HG02763 (cell line): ENCODE data around the gene RALBP1.
"Not testable (repeated sequence)": the region's sequence is repeated elsewhere in the genome, so short reads cannot be mapped to it uniquely, and the experiment has no call there.

ENCODE experiments used
- ATAC-seq: cut with Tn5 transposase; IDR thresholded peaks from one replicate; pipeline ENCODE4 v1.9.1; 2021; ENCODE audit warnings: mild to moderate bottlenecking, moderate library complexity; ENCODE audit not compliant: unreplicated experiment

The RALBP1 gene

DNA sequence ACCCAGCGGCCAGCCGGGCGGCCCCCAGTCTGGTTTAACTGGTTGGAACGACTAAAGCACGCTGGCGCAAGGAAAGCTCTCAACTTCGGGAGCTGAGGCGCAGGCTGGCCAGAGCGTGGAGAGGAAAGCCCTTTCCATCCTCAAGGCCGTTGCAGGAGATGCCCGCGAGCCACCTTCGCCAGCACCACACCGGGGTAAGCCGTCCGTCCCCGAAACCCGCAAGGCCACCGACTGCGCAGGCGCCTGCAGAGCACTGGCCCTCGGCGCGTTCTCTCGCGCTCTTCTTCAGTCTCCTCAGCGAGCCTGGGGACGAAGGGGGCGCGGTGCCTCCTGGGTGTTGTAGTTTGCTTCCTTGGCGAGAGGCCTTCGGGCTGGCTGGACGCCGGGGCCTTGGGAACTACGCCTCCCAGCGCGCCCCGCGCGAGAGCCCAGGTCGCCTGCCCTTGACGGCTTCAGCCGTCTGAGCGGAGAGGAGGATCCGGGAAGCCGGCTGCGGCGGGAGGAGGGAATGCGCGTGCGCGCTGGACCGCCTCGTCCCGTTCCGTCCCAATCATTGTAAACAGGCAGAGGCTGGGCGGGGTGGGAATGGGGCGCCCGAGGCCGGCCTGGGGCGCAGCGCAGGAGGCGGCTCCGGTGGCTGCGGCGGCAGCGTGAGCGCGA, at the start of gene RALBP1:
RALBP1 (plus strand) TSS at position 531 of the 660 bp plus-strand sequence. CDS start 37,533 bp downstream, outside the sequence.
- peak; percentile 94 for ATAC-seq

DNA sequence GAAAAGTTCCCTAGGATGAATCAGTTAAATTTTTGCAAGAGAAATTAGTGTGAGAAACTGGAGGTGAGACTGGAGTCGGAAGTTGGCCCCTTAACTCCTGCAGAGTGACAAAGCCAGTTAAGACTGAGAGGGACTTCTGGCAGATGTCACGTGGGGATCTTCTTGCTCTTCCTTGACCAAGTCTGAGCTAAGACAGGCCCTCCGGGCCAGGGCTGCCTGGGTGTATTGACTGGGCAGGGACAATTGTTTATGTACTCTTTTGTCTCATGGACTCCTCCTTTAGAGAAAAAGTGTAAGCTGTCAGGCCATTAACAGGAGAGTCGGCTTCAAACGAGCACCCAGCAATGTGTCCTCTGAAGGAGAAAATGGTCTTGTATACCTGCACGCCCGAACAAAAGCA, 48.6 kb upstream of the RALBP1 start:
- ATAC-seq = no peak

DNA sequence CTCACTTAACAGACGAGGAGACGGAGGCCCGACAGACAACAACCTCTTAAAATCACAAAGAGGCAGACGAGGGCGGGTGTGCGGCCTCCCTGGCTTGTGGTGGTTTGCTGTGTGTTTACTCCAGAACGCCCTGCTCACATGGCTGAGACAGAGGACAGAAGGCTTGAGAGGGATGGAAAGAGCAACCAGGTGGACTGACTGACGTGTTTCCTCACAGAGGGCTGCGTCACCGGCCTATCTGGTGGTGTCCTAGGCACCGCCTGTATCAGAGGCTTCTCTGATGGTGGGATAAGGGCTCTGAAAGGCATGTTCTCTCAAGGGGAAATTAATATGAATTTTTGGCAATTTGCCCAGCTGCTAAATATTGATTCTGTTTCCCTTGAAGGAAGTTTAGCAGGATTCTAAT, 47.0 kb upstream of the RALBP1 start:
- ATAC-seq = no peak

DNA sequence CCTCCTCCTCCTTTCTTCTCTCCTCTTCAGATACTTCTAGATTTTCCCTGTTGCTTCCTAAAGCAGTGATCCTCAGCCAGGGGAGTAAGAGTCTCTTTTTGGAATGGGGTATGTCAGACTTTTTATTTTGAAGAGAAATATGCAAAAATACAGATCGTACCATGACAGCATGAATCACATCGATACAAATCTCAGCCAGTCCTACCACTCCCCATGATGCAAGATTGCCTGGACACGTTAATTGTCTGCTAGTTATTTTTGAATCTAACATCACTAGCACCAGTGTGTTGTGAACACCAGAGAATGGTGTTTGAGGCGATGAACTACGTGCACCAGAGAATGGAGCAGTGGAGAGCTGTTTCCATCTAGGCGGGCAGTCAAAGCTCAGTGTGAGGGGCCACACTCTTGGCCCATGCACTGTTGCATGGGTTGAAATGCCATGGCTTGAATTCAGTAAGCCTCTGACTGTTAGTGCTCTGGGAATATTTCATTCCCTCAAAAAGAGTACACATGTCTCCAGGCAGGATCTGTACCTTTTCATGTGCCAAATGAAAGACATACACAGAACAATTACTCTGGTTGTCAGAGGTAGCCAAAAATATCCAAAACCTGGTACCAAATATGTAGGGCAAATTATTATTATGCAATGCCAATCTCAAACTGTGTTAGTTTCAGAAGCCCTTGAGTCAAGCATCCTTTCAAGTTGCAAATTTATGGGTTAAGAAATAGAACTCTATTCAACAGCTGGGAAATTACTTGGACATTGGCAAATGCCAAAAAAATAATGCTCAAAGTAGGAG, 46.3 kb upstream of the RALBP1 start:
- no peak for ATAC-seq

DNA sequence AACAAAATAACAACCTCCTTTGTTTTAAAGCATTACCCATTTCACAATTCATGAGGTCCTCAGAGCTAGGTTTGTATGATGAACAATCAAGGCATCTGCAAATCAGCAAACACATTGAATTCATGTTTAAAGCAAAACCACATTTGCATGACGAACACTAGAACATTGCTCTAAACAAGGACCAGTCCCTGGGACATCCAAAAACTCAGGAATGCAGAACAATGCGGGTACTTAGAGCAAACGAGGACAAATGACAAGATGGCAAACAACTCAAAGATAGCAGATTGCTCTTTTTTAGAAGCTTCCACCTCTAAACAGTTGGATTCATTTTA, 45.7 kb upstream of the RALBP1 start:
- ATAC-seq = no peak

DNA sequence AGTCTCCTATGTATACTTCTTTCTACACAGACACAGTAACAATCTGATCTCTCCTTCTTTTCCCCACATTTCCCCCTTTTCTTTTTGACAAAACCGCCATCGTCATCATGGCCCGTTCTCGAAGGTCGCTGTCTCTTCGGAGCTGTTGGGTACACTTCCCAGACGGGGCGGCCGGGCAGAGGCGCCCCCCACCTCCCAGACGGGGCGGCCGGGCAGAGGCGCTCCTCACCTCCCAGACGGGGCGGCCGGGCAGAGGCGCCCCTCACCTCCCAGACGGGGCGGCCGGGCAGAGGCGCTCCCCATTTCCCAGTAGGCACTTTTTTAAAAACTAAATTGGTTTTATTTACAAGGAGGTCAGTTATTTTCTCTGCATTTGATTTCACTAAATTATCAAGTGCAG, 45.0 kb upstream of the RALBP1 start:
- ATAC-seq = not testable (repeated sequence)

DNA sequence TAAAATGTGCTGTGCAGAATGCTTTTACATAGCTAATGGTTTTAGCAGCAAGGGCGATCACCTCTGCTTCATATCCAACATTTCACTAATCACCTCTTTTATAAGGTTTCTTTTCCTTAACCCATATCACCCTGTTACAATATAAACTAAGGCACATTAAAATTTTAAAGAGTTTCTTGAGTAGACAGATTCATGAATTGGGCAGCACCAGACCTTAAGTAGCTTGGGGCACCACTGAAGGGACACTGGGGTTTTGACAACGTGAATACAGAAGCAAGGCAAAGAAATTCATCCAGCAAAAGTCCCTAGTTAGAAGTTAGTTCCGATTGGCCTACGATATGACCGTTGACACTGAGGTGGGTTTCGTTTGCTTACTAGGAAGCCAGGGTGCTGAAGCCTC, 44.0 kb upstream of the RALBP1 start:
- no peak for ATAC-seq

DNA sequence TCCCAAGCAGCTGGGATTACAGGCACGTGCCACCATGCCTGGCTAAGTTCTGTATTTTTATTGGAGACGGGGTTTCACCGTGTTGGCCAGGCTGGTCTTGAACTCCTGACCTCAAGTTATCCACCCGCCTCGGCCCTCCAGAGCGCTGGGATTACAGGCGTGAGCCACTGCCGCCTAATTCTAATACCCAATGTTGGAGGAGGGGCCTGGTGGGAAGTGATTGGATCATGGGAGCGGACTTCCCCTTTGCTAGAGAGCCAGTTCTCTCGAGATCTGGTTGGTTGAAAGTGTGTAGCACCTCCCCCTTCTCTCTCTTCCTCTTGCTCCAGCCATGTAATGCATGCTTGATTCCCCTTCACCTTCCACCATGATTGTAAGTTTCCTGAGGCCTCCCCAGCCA, 42.2 kb upstream of the RALBP1 start:
- not testable (repeated sequence) for ATAC-seq

DNA sequence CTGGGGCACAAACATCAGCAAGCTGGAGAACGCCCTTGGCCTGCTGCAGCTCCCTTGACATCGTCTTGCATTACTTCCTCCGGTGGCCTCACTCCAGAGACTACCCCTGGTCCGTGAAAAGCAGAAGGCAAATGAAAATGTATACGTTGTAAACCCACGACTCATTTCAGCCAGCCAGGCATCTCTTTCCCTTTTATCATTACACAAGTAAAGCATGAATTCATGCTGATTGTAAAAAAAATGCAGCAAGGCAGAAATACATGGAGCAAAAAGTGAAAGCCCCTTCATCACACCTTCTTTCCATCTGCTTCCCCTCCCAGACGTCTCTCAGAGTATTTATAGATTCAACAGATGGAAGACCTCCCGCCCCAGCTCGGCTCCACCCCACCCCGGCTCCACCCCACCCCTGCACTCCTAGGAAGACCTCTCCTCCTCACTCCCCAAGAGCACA, 41.6 kb upstream of the RALBP1 start:
- no peak for ATAC-seq

DNA sequence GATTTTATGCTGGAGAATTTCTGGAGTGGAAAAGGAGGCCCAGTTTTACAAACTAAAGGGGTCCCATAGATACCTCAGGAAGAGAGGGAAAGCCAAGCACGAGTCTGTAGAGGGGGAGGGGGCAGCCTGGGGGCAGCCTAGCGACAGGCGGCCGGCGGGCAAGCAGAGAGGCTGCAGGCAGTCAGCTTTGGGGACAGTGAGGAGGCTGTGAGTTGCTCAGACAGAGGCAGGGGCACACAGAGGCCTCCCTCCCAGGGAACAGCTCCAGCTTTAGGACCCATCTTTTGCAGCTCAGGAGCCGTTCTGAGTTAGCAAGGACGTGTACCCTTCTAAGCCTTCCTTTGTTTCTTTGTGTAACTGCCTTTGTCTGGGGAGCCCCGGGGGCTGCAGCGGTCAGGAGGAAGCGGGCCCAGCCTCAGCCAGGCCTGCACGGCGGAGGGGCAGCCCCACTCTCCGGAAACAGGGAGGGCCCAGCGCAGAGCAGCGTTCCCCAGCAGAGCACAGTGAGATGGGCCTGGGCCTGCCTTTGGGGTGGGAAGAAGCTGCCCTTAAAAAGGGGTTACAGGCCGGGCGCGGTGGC, 41.1 kb upstream of the RALBP1 start:
- no peak for ATAC-seq

DNA sequence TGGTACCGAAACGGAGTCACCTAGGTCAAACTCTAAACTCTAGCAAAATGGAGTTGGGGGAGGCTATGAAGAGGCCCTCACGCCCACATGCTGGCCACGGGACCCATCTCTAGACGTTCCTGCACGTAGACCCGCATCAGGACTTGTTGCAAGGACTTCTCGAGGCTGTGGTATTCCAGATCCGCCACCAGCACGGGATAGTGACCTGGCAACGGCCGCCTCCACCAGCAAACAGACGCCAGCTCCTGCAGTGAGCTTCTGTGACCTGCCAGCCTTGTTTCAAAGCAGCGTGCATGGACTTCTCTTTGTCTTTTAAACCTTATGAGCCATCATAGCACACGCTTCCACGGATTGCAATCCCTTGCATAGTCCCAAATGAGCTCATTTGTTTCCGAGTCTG, 40.3 kb upstream of the RALBP1 start:
- ATAC-seq = no peak

DNA sequence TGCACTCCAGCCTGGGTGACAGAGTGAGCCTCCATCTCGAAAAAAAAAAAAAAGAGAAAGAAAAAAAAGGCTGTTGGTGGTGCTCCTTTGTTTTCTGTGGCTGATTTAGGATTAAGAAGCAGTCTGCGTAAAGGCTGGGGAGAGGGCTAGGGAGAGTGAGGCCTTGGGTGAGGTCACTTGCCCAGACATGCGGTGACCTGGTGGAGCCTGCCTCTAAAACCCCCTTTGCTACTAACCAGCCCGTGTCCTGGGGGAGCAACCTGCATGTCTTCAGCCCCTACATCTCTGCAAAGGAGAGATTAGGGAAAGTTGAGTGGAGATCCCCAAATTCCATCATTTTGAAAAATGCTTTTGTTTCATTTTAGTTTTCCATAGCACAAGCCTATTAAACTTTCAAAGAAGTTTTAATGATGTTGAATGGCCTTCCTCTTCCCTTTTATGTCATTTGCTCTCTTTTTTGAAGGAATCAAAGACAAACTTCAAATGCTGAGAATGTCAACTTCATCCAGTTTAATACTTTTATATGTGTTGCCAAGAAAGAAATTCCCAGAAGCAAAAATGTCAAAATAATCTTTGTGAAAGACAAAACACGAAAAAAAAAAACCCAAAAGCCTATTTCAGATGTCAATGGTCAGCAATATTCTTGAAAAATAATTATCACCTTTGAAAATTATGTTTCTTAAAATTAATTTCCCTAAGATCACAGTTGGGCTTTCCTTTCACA, 38.9 kb upstream of the RALBP1 start:
- no peak for ATAC-seq

DNA sequence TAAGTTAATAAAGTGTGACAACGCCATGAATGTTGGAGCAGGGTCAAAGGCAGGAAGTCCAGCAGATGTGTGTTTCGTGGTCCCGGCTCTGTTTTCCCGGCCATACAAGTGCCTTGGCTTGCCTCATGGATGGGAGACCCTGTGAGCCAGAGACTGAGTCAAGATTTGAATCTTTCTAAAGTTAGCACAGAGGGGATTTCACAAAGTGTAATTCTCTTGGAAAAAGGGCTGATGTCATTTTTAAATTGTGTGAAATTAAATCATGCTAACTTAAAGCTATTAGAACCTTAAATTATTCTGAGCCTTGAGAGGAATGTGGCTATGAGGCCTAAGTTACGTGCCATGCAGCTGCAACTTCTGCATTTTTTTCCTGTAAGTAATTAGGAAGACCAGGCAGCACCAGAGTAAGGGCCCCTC, 38.3 kb upstream of the RALBP1 start:
- ATAC-seq = no peak

DNA sequence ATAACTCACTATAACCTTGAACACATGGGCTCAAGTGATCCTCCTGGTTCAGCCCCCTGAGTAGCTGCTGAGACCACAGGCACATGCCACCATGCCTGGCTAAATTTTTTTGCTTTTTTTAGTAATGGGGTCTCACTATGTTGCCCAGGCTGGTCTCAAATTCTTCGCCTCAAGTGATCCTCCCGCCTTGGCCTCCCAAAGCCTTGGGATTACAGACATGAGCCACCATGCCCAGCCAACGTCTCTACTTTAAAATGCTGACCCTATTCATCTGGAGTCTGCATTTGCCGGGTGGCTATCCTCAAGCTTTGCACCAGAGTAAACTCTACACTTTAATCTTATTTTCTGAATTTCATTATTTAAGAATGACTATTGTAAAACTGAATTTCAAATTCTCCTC, 37.6 kb upstream of the RALBP1 start:
- ATAC-seq = no peak

DNA sequence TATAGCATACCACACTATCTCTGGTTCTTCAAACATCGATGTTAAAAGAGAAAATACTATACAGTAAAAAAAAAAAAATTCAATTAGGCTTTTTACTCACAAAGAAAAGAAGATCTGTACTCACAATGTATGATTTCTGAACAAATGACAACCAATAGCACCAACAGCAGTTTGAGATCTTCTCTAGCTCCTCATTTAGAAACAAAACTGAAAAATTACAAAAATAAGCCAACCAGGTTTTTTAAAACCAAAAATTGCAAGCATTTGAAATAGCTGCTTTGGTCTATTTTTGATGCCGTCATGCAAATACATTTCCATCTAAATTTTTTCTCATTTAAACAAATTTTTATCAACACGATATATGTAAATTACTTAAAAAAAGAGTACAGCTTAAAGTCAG, 34.3 kb upstream of the RALBP1 start:
- no peak for ATAC-seq

DNA sequence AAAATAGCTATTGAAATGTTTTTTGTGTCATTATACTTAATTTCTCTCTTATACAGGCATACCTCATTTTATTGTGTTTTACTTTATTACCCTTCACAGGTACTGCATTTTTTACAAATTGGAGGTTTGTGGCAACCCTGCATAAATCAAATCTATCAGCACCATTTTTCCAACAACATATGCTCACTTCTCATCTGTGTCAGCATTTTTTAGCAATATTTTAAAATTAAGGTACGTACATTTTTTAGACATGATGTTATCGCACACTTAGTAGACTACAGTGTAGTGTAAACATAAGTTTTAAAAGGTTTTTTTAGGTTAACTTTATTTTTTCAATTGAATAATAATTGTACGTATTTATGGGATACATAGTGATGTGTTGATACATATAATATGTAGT, 30.8 kb upstream of the RALBP1 start:
- ATAC-seq = no peak

DNA sequence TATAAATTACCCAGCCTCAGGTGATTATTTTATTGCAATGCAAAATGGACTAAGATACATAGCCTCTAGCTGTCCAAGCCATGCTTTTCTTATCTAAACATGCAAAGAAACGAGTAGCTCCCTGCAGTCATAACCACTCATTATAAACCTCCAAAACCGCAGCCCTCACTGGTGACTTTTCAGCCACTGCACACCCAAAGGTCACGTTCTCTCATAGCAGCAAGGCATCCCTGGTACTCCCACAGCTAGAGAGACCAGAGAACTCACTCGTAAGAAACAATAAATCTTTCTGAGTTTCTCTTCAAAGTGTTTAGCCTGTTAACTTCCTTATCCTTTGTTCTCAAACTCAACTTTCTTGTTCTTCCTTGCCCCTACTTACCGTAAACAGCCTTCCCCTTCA, 28.5 kb upstream of the RALBP1 start:
- ATAC-seq = no peak

DNA sequence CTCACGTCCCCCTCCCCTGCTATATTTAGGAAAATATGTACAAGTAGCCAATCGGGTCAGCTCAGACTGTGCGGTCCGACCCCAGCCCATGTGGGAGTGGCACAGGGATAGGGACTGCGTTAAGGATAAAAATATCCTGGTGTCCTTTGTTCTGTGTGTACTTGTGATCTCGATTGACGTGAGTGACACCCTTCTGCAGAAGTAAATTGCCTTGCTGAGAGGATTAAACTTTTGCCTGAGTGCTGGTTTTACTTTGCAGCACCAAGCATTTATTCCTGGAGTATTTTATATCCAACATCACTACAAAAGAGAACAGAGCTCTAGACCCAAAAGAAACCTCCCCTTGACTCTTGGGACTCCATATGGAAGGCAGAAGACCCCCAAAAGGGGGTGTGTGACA, 28.0 kb upstream of the RALBP1 start:
- no peak for ATAC-seq

DNA sequence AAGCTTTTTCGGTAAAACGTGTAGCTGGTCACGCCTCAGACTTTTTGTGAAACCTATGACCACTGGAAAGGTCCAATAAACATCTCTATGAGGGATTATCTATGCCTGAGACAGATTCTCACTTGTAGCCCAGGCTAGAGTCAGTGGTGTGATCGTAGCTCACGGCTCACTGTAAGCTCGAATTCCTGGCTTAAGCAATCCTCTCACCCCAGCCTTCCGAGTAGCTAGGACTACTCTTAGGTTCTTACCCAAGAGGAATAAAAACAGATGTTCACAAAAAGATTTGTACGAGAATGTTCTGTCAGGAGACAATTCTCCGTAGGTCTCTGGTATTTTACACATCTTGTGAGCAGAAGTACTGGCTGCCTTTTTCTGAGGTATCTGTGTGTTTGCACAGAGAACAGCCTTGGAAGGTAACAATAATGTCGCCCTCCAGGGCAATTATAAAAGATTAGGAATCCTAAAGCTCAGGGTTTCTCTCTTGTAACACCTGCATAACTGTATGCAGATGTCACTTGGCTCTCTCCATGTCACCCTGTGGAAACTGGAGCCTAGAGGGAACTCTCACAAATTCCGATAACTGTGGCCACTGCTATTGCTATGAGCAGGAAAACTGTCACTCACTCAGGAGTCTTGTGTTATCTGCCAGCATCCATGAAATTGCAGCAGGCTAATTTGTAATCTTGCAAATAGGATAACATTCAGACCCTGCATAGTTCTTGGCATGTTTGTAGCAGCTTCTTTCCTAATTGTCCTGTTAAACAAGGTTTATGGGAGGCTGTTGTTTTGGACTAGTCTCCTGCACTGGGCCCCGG, 25.5 kb upstream of the RALBP1 start:
- no peak for ATAC-seq

DNA sequence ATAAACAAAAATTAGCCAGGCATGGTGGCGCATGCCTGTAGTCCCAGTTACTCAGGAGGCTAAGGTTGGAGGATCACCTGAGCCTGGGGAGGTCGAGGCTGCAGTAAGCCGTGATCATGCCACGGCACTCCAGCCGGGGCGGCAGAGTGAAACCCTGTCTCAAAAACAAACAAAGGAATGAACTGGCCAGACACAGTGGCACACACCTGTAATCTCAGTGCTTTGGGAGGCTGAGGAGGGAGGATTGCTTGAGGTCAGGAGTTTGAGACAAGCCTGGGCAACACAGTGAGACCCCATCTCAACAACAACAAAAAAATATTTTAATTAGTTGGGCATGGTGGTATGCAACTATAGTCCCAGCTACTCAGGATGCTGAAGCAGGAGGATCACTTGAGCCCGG, 24.4 kb upstream of the RALBP1 start:
- not testable (repeated sequence) for ATAC-seq

DNA sequence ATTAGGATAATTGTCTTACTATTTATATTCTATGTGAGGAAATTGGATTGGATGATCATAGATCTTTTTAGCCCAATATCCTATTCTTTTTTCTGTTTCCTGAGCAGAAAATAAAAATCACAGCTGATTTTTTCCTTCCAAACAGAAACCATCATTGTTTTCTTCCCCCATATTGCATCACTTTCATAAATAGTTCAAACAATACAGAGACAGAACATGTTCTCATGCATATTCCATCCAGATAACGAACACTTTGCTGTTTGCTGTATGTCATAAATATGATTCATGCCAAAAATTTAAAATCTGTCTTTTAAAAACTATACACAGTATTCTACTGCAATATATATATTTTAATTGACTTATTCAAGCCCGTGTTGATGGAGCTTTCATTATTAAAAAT, 22.0 kb upstream of the RALBP1 start:
- ATAC-seq = no peak
